GM19193 (cell line): ENCODE data around the gene ANKMY2.

Experiments used
- POLR2A ChIP-seq: IDR thresholded peaks from 4 replicates; pipeline ENCODE4 v1.6.1; 2011; ENCODE audit not compliant: insufficient read depth, insufficient read length; ENCODE audit errors: extremely low read depth

ANKMY2 gene

DNA sequence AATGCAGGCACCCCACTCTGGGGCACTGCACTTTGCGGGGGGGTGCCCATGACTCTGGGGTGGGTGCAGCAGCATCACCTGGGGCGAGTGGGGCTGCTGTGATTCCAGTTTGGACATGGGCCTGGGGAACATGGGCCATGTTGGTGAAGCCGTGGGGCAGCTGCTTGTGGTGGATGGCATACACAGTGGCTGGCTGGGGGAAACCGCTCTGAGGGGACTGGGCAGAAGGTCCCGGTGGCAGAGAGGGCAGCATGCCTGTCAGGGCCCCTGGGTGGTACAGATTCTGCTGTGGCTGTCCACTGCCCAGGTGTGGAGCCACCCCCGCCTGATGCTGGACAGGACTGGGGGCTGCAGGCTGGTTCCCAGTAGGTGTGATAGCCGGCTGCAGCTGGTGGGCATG, 61.7 kb downstream of the ANKMY2 start:
- no peak for TF ChIP-seq POLR2A

DNA sequence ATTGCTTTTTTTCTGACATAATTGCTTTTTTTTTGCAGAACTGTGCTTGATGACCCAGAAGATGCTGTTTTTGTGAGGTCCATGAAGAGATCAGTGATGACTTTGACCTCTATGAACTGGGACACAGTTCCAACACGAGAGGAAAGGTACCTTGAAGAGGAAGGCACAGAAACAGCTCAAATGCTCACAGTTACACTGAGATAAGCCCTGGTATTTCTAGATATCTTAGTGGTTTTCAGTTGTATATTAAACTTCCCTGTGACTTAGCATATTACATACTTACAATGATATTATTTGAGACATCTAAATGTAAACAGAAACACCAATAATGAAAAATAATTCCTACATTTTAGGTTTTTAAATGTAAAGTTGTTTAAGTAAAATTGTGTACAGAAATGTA, 64.3 kb downstream of the ANKMY2 start:
- no peak for TF ChIP-seq POLR2A

DNA sequence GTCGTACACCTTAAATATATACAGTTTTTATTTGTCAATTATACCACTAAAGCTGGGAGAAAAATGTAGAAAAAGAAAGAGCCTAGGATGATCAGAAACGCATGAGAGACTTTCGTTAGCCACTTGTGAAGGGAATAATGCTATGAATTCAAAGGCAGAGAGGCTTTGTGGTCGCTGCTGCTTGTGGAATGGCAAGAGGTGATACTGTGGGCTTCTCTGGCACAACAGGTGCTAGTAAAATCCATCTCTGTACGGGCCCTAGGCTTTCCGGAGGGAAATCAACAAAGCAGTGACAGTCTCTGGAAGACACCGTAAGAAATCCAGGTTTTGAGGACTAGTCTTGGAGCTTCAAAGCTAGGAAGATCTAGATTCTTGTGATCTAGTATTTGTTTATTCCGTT, 66.3 kb downstream of the ANKMY2 start:
- TF ChIP-seq POLR2A, result no peak

- no peak for TF ChIP-seq POLR2A
Observed at GRCh38 chr7:16571941-16572340, 73.6 kb downstream of the ANKMY2 start.

DNA sequence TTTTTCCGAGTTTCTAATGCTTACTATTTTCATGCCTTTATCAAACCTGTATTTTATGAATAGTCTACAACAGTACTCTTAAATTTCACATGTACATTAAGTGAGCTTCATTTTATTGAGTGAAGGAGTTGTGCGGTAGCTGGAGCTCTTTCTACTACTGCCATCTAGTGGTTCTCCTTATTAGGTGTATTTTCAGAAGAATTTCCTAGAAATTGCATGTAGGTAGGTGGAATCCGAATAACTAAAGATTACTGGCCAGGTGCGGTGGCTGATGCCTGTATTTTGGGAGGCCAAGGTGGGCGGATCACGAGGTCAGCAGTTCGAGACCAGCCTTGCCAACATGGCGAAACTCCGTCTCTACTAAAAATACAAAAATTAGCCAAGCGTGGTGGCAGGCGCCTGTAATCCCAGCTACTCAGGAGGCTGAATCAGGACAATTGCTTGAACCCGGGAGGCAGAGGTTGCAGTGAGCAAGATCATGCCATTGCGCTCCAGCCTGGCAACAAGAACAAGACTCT, 80.6 kb downstream of the ANKMY2 start:
- TF ChIP-seq POLR2A, result no peak

GRCh38 chr7:16564023-16564380, 81.6 kb downstream of the ANKMY2 start:
- TF ChIP-seq POLR2A, result no peak

GRCh38 chr7:16563281-16564022, 82.1 kb downstream of the ANKMY2 start:
- TF ChIP-seq POLR2A, result no peak

- TF ChIP-seq POLR2A, result no peak
Observed at GRCh38 chr7:16562456-16563220, 82.9 kb downstream of the ANKMY2 start.

DNA sequence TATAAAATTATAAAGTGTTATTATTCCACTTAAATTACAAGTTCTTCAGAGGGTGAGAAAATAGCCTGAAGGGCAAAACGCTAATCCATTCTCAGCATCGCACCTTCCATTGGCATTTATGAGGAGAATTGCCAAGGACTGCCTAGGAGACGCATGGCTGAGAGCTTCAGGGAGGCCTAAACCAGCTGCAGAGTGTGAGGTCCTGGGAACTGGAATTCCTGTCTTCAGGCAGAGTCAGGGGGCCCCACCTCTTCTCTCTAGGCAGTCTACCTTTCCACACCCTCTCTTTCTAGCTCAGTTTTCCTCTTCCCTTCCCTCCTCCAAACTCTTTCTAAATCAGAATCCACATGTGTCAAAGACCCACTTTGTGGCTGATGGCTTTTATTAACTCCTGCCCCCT, 83.6 kb downstream of the ANKMY2 start:
- TF ChIP-seq POLR2A, result no peak

DNA sequence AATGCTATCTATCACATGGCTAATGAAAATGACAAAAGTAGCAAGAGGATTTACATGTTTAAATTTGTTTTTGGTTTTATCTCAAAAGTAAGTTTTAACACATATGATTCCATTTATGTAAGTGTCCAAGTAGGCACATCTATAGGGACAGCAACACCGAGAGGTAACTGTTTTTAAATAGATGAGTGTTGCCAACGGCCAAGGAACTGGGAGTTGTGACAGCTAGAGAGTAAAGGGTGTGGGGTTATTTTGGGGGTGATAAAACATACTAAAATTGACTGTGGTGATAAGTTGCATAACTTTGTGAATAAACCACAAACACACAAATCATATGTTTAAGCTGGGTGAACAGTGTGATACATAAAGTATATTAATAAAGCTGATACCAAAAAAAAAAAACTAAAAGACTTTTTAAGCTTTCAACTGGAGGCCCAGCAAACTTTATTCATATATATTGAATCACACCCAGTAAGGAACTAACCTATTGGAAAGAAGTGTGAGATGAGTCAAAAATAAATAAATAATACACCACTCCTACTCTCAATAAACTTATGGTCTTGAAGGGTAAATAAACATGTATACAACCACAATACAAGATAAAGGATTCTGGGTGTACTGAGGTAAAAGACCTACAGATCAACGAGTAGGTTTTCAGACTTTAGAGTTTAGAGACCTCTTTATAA, 85.9 kb downstream of the ANKMY2 start:
- TF ChIP-seq POLR2A, result no peak

GRCh38 chr7:16558761-16559302, 86.7 kb downstream of the ANKMY2 start:
- TF ChIP-seq POLR2A, result no peak

- TF ChIP-seq POLR2A, result no peak
Observed at GRCh38 chr7:16556359-16556758, 89.2 kb downstream of the ANKMY2 start.

GRCh38 chr7:16554518-16555236, 90.9 kb downstream of the ANKMY2 start:
- no peak for TF ChIP-seq POLR2A

GRCh38 chr7:16550671-16551070, 94.9 kb downstream of the ANKMY2 start:
- no peak for TF ChIP-seq POLR2A
